HG02973 (cell line): ENCODE measurements around the gene ARHGAP25.

ENCODE experiments used
- ATAC-seq: cut with Tn5 transposase; IDR thresholded peaks from one replicate; pipeline ENCODE4 v1.9.1; 2021; ENCODE audit warnings: moderate library complexity; ENCODE audit not compliant: unreplicated experiment

ARHGAP25 gene

DNA sequence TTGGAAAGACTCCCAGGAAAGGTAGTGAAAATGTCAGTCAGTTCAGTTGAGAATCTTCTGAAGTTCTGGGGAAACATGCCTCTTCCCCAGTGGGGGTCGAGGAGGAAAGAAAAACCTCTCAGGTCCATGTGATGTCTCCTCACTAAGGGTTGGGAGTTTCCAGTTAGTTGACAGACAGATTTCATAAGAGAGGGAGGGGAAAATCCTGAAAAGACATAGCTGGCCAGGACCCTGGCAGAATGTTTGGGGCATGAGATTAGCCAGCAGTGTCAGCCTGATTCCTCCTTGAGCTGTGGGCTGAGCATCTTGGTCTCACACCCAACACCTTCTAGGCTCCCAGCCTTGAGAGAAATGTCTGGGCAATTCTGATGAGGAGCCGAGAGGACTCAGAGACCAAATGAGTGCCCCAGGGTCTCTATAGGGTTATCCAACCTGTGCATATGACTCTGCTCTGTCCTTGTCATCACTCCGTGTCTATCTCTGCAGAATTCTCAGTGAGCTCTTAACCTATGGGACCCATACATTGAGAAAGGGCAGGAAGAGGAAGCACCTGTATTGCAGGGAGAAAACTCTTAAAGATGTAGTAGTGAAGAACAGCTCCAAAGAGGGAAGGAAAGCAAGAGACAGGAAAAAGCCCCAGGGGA is 122.7 kb downstream of the ARHGAP25 start:
- no peak for ATAC-seq

- no peak for ATAC-seq
These were observed 123.3 kb downstream of the ARHGAP25 start for GRCh38 chr2:68857855-68858456.

DNA sequence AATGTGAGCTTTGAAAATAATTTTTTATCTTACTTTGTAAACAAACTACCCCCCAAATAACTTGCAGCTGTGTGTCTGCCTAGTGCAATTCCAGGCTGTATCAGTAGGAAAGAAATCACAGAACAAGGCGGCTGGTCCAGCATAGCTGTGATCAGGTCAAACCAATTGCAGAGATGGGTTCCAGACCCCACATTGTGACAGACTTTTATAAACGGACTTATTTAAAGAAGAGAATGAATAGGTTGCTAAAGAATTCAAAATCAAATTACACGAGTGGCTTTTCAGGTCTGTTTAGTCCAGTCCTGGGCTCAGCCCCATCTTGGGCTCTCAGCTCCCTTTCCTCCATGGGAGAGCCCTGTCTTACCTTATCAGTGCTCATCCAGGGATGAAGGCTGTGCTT is 125.5 kb downstream of the ARHGAP25 start:
- no peak for ATAC-seq

- no peak for ATAC-seq
These were observed 126.7 kb downstream of the ARHGAP25 start for GRCh38 chr2:68861330-68861729.

GRCh38 chr2:68862889-68863288 is 128.3 kb downstream of the ARHGAP25 start:
- no peak for ATAC-seq

- ATAC-seq = no peak
These were observed 129.4 kb downstream of the ARHGAP25 start for GRCh38 chr2:68863996-68864395.

- ATAC-seq = no peak
These were observed 130.5 kb downstream of the ARHGAP25 start for GRCh38 chr2:68865108-68865507.

DNA sequence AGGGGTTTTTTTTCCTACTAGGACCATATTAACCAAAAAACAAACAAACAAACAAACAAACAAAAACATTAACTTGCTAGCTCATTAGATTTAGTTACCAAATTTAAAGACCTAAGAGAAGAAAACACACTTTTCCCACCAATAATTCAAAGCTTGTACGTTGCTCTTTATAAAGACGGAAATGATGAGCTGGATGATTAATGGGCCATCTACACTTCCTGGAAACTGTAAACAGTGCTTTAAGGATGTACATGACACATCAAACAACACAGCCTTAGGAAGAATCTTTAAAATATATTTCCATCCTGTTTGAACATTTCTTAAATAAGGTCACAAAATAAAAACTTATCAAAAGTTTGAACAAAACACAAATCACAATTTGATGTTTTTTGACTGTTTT is 135.6 kb downstream of the ARHGAP25 start:
- ATAC-seq = no peak

DNA sequence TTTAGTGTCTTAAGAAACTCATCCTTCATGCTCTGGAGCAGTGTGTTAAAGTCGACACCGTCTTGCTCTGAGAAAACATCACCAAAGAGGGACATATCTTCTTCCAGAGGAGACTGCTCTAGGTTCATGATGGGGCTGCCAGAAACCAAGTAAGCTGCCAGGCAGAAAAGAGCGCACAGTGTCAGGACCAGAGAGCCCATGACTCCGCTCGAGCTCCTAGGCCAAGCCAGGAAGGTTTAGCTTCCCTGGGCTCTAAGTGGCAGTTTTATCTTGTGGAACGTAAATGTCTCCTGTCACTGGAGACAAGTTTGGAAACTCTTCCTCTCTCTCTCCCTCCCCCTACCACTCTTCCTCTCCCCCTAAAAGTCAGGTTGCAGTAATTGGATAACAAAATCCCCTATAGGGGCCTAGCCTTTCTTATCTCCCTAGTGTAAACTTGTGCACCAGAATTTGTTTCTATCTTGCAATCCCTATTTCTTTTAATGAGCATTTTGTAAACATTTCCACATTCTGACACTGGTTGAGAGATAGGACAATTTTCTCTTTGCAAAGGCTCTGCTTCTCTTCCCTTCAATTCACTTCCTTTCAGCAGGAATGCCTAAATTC is 136.7 kb downstream of the ARHGAP25 start, which contains the start of gene BMP10:
Gene BMP10, minus strand, starts transcription at position 239 of the 606 bp plus-strand sequence. Its CDS starts 39 bp downstream, at position 200.
- ATAC-seq = no peak
